ENCODE data around the gene ARHGEF2. TPM values are rescaled to one million over a fixed set of nuclear protein-coding genes. Genes with fewer than 3 reads are reported as not detected.

The ARHGEF2 gene
- 97.5 TPM for total RNA-seq

DNA sequence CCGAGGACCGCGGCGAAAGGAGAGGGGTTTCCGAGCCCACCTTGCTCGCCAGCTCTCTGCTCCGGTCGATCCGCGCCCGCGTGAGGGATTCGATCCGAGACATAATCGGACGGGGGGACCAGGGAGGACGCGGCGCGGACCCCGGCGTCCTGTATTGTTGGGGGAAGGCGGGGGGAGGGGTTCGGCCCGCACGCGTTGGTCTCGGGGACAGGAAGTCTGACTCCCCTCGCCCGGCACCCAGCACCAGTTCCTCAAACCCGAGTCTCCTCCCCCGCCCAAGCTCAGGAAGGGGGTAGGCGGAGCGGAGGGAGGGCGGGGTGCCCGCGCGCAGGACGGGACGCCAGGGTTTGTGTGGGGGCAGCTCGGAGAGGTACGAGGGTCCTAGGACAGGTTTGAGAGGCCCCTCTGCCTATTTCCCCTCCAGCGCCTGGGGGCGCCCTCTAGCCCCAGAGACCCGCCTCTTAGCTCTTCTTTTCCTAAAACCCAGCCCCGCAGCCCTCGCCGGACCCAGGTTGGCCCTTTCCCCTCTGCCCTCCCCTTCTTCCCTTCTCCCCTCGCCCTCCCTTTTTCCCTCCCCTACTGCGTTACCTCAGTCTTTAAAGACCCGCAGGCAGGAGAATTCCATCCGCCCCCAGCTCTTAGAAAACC, at the start of gene ARHGEF2:
Gene ARHGEF2 (minus strand): TSS at position 223 of the 648 bp plus-strand sequence. CDS start 120 bp downstream, at position 103.

DNA sequence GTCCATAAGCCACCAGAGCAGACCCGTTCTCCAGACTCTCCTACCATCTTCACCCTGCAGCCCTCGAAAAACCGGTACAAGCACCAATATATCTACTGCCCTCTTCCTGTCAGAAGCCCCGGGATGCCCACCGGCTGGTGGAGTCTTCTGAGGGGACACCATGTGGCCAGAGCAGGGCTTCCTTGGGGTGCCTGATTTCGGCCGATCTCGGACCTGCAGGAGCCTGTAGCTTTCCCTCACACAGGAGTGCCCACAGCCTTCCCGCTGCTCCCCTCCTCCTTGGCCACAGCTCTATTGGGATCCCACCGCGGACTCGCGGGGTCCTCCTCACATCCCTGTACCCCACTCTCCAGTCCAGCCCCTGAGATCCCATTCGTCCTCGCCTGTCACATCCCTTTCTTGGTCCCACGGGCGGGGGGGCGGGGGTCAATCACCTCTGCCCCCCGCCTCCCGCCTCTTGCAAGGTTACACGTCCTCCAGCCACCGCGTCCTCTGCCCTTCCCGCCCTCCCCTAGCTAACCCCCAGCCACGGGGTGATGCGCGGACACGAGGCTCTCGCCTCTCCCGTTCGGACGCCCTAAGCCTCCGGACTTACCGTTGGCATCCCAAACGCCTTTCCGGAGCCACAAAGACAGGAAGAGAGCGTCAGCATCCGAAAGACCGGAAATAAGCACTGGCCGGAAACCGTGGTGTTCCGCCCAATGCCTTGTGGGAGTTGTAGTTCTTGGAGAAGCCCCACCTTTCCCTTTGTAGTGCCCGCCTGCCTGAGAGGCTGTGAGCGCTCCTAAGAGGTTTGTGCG, 42.1 kb upstream of the ARHGEF2 start, which contains the start of gene SSR2:
Gene SSR2 (minus strand): TSS at position 659 of the 800 bp plus-strand sequence. CDS start 784 bp downstream, outside the sequence.

DNA sequence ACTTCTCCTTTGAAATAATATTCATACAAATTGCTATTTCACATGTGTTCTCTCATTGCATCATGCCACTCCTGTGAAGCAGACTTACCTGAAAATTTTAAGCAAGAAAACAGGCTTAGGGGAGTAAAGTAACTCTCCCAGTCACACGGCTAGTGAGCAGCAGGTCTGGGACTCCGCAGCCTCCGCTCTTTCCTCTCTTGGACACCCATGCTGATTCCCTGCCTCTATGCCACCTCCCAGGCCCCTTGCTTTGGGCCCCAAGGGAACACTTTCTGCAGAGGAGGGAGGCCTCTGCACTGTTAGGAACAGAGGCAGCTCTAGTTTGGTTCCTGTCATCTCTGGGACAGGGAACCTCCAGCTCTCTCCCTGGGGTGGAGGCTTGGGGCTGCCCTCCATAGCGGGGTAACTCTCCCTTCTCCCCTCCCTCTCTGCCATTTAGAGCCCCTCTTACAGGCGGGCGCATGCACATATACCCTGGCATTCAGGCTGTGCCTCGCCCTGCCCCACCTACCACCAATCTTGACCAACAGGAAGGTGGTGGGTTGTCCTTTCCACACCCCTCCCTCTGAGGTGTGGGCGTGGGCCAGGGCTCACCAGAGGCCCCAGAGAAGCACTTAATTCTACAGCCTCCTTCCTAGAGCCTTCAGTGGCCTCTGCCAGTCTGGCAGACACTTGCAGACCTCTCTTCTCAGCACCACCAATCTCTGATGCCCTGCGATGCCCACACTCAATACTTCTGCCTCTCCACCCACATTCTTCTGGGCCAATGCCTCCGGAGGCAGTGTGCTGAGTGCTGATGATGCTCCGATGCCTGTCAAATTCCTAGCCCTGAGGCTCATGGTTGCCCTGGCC, 37.1 kb downstream of the ARHGEF2 start, which contains the start of gene RXFP4:
Gene RXFP4 (plus strand): TSS at position 646 of the 852 bp plus-strand sequence. CDS start 72 bp downstream, at position 718.

DNA sequence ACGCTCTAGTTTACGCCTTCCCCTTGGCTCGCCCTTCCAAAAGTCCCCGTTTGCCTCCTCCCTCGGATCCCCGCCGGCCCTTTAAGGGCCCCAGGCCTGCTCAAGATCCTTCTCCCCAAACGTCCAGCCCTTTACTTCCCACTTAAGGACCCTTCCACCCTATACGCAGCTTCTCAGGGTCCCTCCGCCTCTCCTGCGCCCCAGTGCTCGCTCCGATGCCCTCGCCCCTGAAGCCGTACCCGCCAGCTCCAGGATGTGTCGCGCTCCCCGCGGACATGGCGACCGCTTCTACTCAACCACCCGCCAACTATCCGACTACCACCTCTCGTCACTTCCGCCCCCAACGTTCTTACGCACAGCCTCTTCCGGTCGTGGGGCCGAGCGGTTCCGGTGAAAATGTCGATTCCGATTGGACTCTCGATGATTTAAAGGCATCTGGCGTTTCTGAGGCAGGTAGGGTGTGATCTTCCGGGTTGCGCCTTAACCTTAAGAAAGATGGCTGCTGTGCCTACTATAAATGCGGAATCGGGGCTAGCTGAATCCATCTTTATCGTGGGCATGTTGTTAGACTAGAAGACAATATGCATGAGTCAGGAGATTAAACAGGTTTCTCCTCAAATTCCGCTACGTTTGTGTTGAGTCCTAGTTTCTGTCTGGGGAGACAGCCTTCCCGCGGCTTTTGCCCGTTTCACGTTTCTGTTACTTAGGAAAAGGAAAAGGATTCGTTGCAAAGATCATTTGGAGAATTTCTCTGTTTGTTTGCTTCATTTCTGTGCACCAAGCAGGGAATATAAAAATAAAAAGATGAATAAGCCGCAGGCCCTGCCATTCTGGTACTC, 44.0 kb downstream of the ARHGEF2 start, which contains the start of gene KHDC4:
Gene KHDC4 (minus strand): TSS at position 317 of the 839 bp plus-strand sequence. CDS start 40 bp downstream, at position 277.

DNA sequence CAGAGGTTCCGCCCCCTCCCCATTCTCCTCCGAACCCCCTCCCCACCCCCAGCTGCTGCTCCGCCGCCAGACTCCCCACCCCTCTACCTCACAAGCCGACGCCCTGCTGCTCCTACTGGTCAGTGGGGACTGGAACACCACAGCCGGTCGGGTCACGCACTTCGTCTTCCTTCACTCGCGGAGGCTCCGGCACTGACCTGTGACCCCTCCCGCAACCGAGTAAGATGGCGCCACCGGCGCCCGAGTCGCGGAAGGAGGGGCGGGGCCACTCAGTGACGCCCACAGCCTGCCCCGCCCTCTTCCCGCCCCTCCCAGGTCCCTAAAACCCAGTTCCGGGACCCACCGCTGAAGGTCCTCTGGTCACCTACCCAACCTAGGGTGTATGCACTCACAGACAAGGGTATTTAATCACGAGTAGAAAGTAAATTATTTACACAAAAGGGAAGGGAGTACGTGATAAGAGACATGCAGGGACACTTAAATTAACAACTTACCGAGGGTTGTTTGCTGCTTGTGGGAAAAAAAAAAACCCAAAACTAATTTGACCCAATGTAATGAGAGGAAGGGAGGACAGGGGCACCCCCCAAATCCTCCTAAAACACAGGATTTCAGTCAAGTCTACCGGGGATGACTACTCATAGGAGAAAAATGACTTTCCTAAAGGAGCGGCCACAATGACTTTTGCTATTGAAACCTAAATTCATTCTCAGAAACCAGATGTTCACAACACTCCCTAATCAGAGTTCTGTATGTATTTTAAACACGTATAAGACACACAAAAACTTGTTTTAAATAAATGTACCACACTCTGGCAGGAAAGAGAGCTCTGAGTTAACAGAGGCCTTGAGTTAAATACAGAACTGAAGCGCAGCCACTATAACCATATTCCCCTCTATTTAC, 66.9 kb downstream of the ARHGEF2 start, which contains the start of gene RIT1:
Gene RIT1 (minus strand): TSS at position 194 of the 900 bp plus-strand sequence. CDS start 588 bp downstream, outside the sequence.

Other genes starting within 250 kb of the ARHGEF2 start
- 66.4 TPM for gene GON4L, start 121.3 kb downstream of the ARHGEF2 start, total RNA-seq
- gene SYT11, start 119.0 kb downstream of the ARHGEF2 start, total RNA-seq = 134 TPM
- 54.2 TPM for gene RIT1, start 67.2 kb downstream of the ARHGEF2 start, total RNA-seq
- gene KHDC4, start 44.1 kb downstream of the ARHGEF2 start, total RNA-seq = 71.8 TPM
- not detected for gene RXFP4, start 36.9 kb downstream of the ARHGEF2 start, total RNA-seq
- 312 TPM for gene SSR2, start 42.4 kb upstream of the ARHGEF2 start, total RNA-seq
- gene UBQLN4, start 75.3 kb upstream of the ARHGEF2 start, total RNA-seq = 24.2 TPM
- gene LAMTOR2, start 76.2 kb upstream of the ARHGEF2 start, total RNA-seq = 30.1 TPM
- gene RAB25, start 82.6 kb upstream of the ARHGEF2 start, total RNA-seq = 3.6 TPM
- 37.0 TPM for gene MEX3A, start 103.9 kb upstream of the ARHGEF2 start, total RNA-seq
- 201 TPM for gene LMNA, start 136.2 kb upstream of the ARHGEF2 start, total RNA-seq
- gene SEMA4A, start 175.0 kb upstream of the ARHGEF2 start, total RNA-seq = 12.1 TPM
- 16.4 TPM for gene SLC25A44, start 215.6 kb upstream of the ARHGEF2 start, total RNA-seq
- 47.1 TPM for gene PMF1, start 234.5 kb upstream of the ARHGEF2 start, total RNA-seq

Measured in camera-type eye (tissue), 1 donor.